Adipocyte (in vitro differentiated cells): ENCODE measurements around the gene TMEM231.
"Not testable (repeated sequence)": the region's sequence is repeated elsewhere in the genome, so short reads cannot be mapped to it uniquely, and the experiment has no call there.

Experiments used
- DNase-seq: peaks from one replicate; pipeline ENCODE4 v3.0.0-alpha.2; 2015; ENCODE audit warnings: low read depth
- H3K27me3 ChIP-seq: replicated peaks from 2 replicates; pipeline ENCODE4 v1.7.0; 2013; ENCODE audit warnings: mild to moderate bottlenecking, low read length, moderate library complexity; ENCODE audit not compliant: control insufficient read depth, insufficient read depth
- H3K36me3 ChIP-seq: 2 replicates; pipeline ENCODE4 v1.7.0; 2013; ENCODE audit warnings: low read length, mild to moderate bottlenecking, moderate library complexity; ENCODE audit not compliant: control insufficient read depth, insufficient read depth, severe bottlenecking
- H3K4me1 ChIP-seq: 2 replicates; pipeline ENCODE4 v1.7.0; 2013; ENCODE audit warnings: mild to moderate bottlenecking, low read length, moderate library complexity; ENCODE audit not compliant: control insufficient read depth, insufficient read depth
- H3K4me3 ChIP-seq: 2 replicates; pipeline ENCODE4 v1.7.0; 2013; ENCODE audit warnings: mild to moderate bottlenecking, low read length, moderate library complexity
- H3K9ac ChIP-seq: 2 replicates; pipeline ENCODE4 v1.7.0; 2013; ENCODE audit warnings: mild to moderate bottlenecking, low read length, moderate library complexity
- H3K9me3 ChIP-seq: 2 replicates; pipeline ENCODE4 v1.7.0; 2013; ENCODE audit warnings: mild to moderate bottlenecking, low read length, moderate library complexity; ENCODE audit not compliant: control insufficient read depth

The TMEM231 gene

DNA sequence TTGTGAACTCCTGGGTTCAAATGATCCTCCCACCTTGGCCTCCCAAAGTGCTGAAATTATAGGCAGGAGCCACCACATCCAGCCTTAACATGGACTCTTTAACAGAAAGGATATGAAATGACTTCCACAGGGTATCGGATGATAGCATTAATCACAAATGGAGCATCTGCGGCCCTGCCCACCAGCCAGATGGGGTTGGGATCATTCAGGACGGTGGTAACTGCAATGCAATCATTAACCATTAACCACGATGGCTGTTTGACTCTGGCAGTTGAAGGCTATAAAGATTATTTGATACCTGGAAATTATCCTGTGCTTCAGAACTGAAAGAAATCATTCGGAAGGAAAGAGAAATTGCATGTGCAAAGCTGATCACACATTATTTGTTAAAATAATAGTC, 14.8 kb downstream of the TMEM231 start:
- no peaks in the 10 kb centered on the region for H3K4me1 ChIP-seq
- no peak overlapping the region for H3K4me3 ChIP-seq
- H3K9ac ChIP-seq, result no peak overlapping the region
- no peaks in the 10 kb centered on the region for H3K27me3 ChIP-seq
- no peaks in the 10 kb centered on the region for H3K9me3 ChIP-seq
- no peaks in the 10 kb centered on the region for H3K36me3 ChIP-seq
- no peak for DNase-seq

- not testable (repeated sequence) for H3K36me3 ChIP-seq, H3K27me3 ChIP-seq, H3K9me3 ChIP-seq, H3K9ac ChIP-seq, DNase-seq, H3K4me1 ChIP-seq, H3K4me3 ChIP-seq
These were observed 17.0 kb downstream of the TMEM231 start for GRCh38 chr16:75538882-75539565.

DNA sequence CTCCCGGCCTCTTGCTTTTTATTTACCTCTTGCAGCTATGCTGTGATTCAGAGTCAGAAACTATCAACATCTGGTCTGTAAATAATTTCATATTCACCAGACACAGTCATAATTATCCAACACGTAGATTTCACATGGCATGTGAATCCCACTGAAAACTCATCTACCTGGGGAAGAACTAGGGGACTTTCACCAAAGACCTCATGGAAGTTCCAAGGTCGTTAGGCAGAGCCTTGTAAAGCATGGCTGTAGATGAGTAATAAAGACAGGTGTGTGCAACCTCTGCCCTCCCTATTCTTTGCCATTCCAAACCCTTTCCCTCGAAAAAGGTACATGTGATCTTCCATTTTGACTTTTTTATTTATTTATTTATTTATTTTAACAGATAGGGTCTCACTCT, 18.3 kb downstream of the TMEM231 start:
- Histone ChIP-seq H3K9ac (no peak overlapping the region), H3K4me1 (no peaks in the 10 kb centered on the region), H3K27me3 (no peaks in the 10 kb centered on the region), H3K9me3 (no peaks in the 10 kb centered on the region), H3K36me3 (no peaks in the 10 kb centered on the region), H3K4me3 (no peak overlapping the region)
- DNase-seq, result no peak

DNA sequence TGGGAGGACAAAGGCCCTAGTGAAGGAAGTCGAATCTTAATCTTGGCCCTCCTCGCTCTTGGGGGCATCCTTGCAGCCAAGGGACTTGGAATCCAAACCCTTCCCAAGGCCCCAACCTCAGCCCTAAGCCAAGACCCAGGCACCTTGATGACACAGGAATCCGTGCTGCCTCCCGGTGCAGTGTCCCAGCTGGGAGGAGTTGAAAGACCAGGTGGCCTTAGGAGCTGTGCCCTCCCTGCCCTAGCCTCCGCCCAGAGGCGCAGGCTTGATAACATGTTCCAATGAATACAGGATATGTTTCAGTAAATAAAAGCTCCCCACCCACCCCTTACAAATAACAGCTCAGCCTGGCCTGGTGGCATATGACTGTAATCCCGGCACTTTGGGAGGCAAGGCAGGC, 20.2 kb downstream of the TMEM231 start, which contains the start of gene CHST5:
CHST5 (minus strand) TSS at position 208 of the 400 bp plus-strand sequence. CDS start 5,724 bp downstream, outside the sequence.
- H3K4me1 ChIP-seq, result no peaks in the 10 kb centered on the region
- no peak within 1 kb of the TSS for H3K9ac ChIP-seq
- no peaks in the 10 kb centered on the region for H3K9me3 ChIP-seq
- H3K36me3 ChIP-seq, result no peaks in the 10 kb centered on the region
- H3K4me3 ChIP-seq, result no peak within 1 kb of the TSS
- H3K27me3 ChIP-seq, result peaks cover 11% of the 10 kb centered on the region
- DNase-seq, result no peak

- Histone ChIP-seq H3K9ac (no peak overlapping the region), H3K4me3 (no peak overlapping the region)
- DNase-seq, result no peak
These were observed 20.7 kb downstream of the TMEM231 start for GRCh38 chr16:75535211-75535843.

GRCh38 chr16:75534560-75535205, 21.4 kb downstream of the TMEM231 start:
- no peaks in the 10 kb centered on the region for H3K36me3 ChIP-seq
- H3K9ac ChIP-seq, result no peak overlapping the region
- no peaks in the 10 kb centered on the region for H3K4me1 ChIP-seq
- peaks cover 11% of the 10 kb centered on the region for H3K27me3 ChIP-seq
- no peak for DNase-seq
- no peaks in the 10 kb centered on the region for H3K9me3 ChIP-seq
- no peak overlapping the region for H3K4me3 ChIP-seq

More at GRCh38 chr16:75535211-75535843, 20.7 kb downstream of the TMEM231 start:
- no peaks in the 10 kb centered on the region for H3K36me3 ChIP-seq
- H3K27me3 ChIP-seq, result peaks cover 11% of the 10 kb centered on the region
- H3K4me1 ChIP-seq, result no peaks in the 10 kb centered on the region
- no peaks in the 10 kb centered on the region for H3K9me3 ChIP-seq

- no peak for DNase-seq
- no peak overlapping the region for H3K4me3 ChIP-seq
- H3K4me1 ChIP-seq, result no peaks in the 10 kb centered on the region
- peaks cover 11% of the 10 kb centered on the region for H3K27me3 ChIP-seq
- no peaks in the 10 kb centered on the region for H3K9me3 ChIP-seq
- H3K9ac ChIP-seq, result no peak overlapping the region
- H3K36me3 ChIP-seq, result no peaks in the 10 kb centered on the region
These were observed 23.3 kb downstream of the TMEM231 start for GRCh38 chr16:75532791-75533190.

DNA sequence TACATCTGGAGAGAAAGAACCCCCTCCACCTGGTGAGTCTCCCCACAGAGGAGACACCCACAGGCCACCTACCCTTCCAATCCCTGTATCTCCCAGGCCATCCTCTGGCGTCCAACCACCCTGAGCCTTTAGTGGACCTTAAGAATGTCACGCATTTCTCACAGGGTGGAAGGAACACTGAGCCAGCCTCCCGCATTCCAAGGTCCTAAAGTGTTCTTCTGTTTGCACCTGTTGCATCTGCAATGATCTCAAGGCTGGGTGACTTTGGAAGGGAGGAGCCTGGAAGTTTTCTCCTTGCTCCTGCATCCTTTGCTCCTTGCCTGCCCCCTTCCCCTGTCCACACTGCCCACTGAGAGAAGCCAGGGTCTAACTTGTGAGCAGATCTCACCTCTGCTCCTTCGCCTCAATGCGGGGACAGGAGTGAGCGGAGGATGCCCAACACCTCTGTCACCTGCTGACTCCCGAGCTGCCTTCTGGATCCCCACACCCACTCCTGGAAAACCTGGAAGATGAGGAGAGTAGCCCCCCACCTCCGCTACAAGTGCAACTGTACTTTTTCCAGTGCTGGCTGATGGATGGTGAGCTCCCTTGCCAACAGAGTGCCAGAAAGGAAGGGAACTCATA, 23.8 kb downstream of the TMEM231 start:
- Histone ChIP-seq H3K9ac (no peak overlapping the region), H3K4me1 (no peaks in the 10 kb centered on the region), H3K4me3 (no peak overlapping the region), H3K9me3 (no peaks in the 10 kb centered on the region), H3K36me3 (no peaks in the 10 kb centered on the region), H3K27me3 (peaks cover 11% of the 10 kb centered on the region)
- no peak for DNase-seq

DNA sequence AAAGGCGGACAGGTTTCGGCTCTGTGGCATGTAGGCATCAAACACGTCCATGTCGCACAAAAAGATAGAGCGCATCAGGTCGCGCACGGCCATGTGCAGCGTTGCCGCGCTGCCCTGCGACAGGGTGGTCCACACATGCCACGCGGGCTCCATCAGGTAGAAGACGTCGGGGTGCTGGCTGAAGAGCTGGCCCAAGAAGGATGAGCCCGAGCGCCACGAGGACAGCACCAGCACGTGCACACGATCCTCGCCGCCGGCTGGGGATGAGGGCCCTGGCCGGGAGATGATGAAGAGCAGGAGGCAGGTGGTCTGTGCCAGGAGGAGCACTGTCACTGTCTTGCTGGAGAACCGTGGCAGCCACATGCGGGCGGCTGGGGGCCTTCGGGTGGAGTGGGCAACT, 26.1 kb downstream of the TMEM231 start:
- Histone ChIP-seq H3K4me1 (no peaks in the 10 kb centered on the region), H3K27me3 (peaks cover 11% of the 10 kb centered on the region), H3K9ac (no peak overlapping the region), H3K36me3 (no peaks in the 10 kb centered on the region), H3K4me3 (no peak overlapping the region), H3K9me3 (no peaks in the 10 kb centered on the region)
- no peak for DNase-seq

DNA sequence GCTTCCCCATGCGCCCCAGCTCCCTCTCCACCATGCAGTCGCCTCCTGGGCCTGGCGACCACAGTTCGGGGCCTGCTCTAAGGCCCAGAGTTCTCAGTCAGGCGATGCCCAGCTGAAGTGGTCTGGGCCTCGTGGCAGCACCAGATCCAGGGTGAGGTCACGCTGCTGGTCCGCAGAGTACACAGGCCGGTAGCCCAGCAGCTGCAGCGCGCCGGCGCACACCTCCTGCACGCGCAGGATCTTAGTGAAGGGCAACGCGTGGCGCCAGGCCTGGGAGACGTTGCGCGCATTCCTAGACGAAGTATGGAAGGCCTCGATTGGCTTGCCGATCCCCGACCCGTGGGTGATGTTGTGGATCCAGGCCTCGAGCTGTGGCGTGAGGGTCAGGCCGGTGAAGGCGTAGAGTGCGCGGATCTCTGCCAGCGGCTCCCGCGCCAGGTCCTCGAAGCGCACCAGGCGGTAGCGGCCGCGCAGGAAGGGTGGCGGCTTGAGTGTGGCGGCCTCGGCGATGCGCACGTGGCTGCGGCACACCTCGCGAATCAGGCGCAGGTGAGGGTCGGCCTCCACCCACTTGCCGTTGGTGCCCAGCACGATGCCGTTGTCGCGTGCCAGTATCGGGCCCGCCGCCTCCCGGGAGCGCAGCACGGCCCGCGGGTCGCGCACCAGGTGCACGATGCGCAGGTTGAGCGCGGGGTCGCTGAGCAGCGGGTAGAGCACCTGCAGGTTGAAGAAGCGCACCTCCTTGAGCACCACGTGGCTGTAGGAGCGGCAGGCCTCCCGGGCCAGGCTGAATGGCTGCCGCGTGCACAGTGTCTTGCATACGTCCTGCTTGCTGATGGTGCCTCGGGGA, 26.8 kb downstream of the TMEM231 start:
- no peaks in the 10 kb centered on the region for H3K4me1 ChIP-seq
- H3K9ac ChIP-seq, result no peak overlapping the region
- DNase-seq, result no peak
- H3K27me3 ChIP-seq, result peaks cover 11% of the 10 kb centered on the region
- H3K36me3 ChIP-seq, result no peaks in the 10 kb centered on the region
- no peaks in the 10 kb centered on the region for H3K9me3 ChIP-seq
- no peak overlapping the region for H3K4me3 ChIP-seq
